Neutrophil (primary cell): Measurements from ENCODE around the gene HERPUD2.
"Not testable (repeated sequence)": the region's sequence is repeated elsewhere in the genome, so short reads cannot be mapped to it uniquely, and the experiment has no call there.

Source experiments
- H3K27ac ChIP-seq: fragments of 200-600 bp; sonication (generic); 2 replicates; pipeline ENCODE4 v1.5.1; 2016; ENCODE audit warnings: mild to moderate bottlenecking, moderate library complexity
- H3K27me3 ChIP-seq: fragments of 200-600 bp; sonication (generic); 2 replicates; pipeline ENCODE4 v1.6.0; 2016; ENCODE audit warnings: mild to moderate bottlenecking
- H3K36me3 ChIP-seq: fragments of 200-600 bp; sonication (generic); 2 replicates; pipeline ENCODE4 v1.5.1; 2017
- H3K4me1 ChIP-seq, 2 experiments: fragments of 200-600 bp in 1 of 2; sonication (generic) in 1 of 2; 1 replicate in 1 of 2; 2 replicates in 1 of 2; pipeline versions ENCODE4 v1.5.1 to v1.6.1; 2013 to 2016; ENCODE audit warnings: low read depth in 1 of 2, low read length in 1 of 2, mild to moderate bottlenecking in 1 of 2, moderate library complexity in 1 of 2; ENCODE audit not compliant: control insufficient read depth in 1 of 2, insufficient read depth in 1 of 2
- H3K4me3 ChIP-seq, 2 experiments: fragments of 200-600 bp in 1 of 2; sonication (generic) in 1 of 2; 1 replicate in 1 of 2; 2 replicates in 1 of 2; pipeline ENCODE4 v1.5.1; 2013 to 2016; ENCODE audit warnings: low read depth in 1 of 2, low read length in 1 of 2, mild to moderate bottlenecking in 1 of 2, moderate library complexity in 1 of 2
- H3K9me3 ChIP-seq: fragments of 200-600 bp; sonication (generic); 2 replicates; pipeline ENCODE4 v1.5.1; 2016
- CTCF ChIP-seq: fragments of 200-600 bp; sonication (generic); IDR thresholded peaks from 2 replicates; pipeline ENCODE4 v1.5.1; 2016; ENCODE audit warnings: antibody characterized with exemption

Gene HERPUD2

GRCh38 chr7:35691827-35692307, 3.1 kb downstream of the HERPUD2 start:
- H3K4me1 ChIP-seq, result peaks cover 73 to 75% of the 10 kb centered on the region in 2 experiments
- no peak for TF ChIP-seq CTCF
- H3K36me3 ChIP-seq, result no peaks in the 10 kb centered on the region
- H3K9me3 ChIP-seq, result no peaks in the 10 kb centered on the region
- H3K27ac ChIP-seq, result peak overlapping the region; percentile 97
- H3K4me3 ChIP-seq, result peak overlapping the region; percentile 82 to 96
- no peaks in the 10 kb centered on the region for H3K27me3 ChIP-seq

- H3K9me3 ChIP-seq, result no peaks in the 10 kb centered on the region
- peak overlapping the region; percentile 97 for H3K27ac ChIP-seq
- peaks cover 73 to 75% of the 10 kb centered on the region in 2 experiments for H3K4me1 ChIP-seq
- no peak for TF ChIP-seq CTCF
- no peaks in the 10 kb centered on the region for H3K27me3 ChIP-seq
- H3K36me3 ChIP-seq, result no peaks in the 10 kb centered on the region
- peak overlapping the region; percentile 82 to 96 for H3K4me3 ChIP-seq
These were observed 3.6 kb downstream of the HERPUD2 start for GRCh38 chr7:35691366-35691765.

- not testable (repeated sequence) for H3K36me3 ChIP-seq, H3K9me3 ChIP-seq, H3K27me3 ChIP-seq
- Histone ChIP-seq H3K4me1 (peaks cover 68 to 69% of the 10 kb centered on the region in 2 experiments), H3K27ac (peak overlapping the region; percentile 97), H3K4me3 (peak overlapping the region; percentile 82 to 96)
These were observed 4.3 kb downstream of the HERPUD2 start for GRCh38 chr7:35690614-35691013.

- peaks cover 27 to 41% of the 10 kb centered on the region in 2 experiments for H3K4me1 ChIP-seq
- H3K9me3 ChIP-seq, result no peaks in the 10 kb centered on the region
- H3K27ac ChIP-seq, result no peak overlapping the region
- no peaks in the 10 kb centered on the region for H3K27me3 ChIP-seq
- H3K4me3 ChIP-seq, result no peak overlapping the region
- peaks cover 12% of the 10 kb centered on the region for H3K36me3 ChIP-seq
- TF ChIP-seq CTCF, result no peak
These were observed 9.2 kb downstream of the HERPUD2 start for GRCh38 chr7:35685781-35686180.

- Histone ChIP-seq H3K27ac (no peak overlapping the region), H3K9me3 (no peaks in the 10 kb centered on the region), H3K4me1 (peaks cover 20 to 41% of the 10 kb centered on the region in 2 experiments), H3K4me3 (no peak overlapping the region), H3K36me3 (peaks cover 12% of the 10 kb centered on the region), H3K27me3 (no peaks in the 10 kb centered on the region)
- no peak for TF ChIP-seq CTCF
These were observed 13.5 kb downstream of the HERPUD2 start for GRCh38 chr7:35681231-35682029.

- Histone ChIP-seq H3K9me3 (no peaks in the 10 kb centered on the region), H3K27me3 (no peaks in the 10 kb centered on the region), H3K36me3 (peaks cover 10% of the 10 kb centered on the region), H3K4me1 (peaks cover 23 to 50% of the 10 kb centered on the region in 2 experiments), H3K27ac (peak overlapping the region; percentile 29), H3K4me3 (no peak overlapping the region)
- TF ChIP-seq CTCF, result no peak
These were observed 14.4 kb downstream of the HERPUD2 start for GRCh38 chr7:35680403-35681013.
